ENCODE measurements around the gene ACP1. TPM values are rescaled to one million over a fixed set of nuclear protein-coding genes. Genes with fewer than 3 reads are reported as not detected.

ACP1 gene
- total RNA-seq, 6 donors from 2014 or later, result 34.7 to 113 (median 73.7) TPM

- H3K9me3 ChIP-seq, result no peaks in the 10 kb centered on the region
These were observed 20.2 kb upstream of the ACP1 start for GRCh38 chr2:244547-244946.

DNA sequence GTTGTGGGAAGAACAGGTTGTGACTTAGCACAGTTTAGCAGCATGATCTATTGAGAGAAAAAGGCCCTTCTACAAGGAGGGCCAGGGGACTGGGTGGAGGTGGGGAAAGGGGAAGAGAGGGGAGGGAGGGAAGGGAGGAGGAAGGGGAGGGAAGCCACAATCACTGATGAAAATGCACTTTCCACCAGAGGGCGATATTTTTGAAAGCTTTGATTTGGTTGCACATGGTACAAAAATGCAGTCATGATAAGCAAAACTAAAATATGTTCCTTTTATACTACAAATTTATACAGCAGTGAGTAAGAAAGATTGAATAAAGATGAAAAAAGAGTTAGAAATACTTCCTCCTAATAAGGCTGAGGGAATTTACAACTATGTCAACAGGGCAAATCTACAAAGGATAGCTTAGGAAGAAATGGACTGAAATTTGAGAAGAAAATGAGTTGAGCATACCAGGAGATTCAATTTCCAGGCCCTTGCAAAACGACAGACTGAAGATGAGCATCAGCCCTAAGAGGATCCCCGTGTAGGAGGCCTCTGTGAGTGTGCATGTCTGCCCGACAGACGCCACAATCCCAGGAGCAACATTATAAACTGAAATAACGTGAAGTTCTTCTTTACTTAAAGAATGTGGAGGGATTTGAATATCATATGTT, 18.1 kb upstream of the ACP1 start:
- H3K9me3 ChIP-seq, result no peaks in the 10 kb centered on the region
- 59 to 62% methylated on average over 6 of the region's 6 CpGs for WGBS, 2 donors
- no peak for DNase-seq
- ATAC-seq (ENCODE audit: low FRiP score in 2 of 2), result peak in 1 of 2 donors; percentile 51
- peaks cover 0 to 33% (median 15%) of the 10 kb centered on the region in 4 donors for H3K36me3 ChIP-seq
- no peak for TF ChIP-seq POLR2A (IDR thresholded peaks at IDR 0.05)
- TF ChIP-seq POLR2AphosphoS5 (IDR thresholded peaks at IDR 0.05), result no peak
- TF ChIP-seq, protein P1, sequence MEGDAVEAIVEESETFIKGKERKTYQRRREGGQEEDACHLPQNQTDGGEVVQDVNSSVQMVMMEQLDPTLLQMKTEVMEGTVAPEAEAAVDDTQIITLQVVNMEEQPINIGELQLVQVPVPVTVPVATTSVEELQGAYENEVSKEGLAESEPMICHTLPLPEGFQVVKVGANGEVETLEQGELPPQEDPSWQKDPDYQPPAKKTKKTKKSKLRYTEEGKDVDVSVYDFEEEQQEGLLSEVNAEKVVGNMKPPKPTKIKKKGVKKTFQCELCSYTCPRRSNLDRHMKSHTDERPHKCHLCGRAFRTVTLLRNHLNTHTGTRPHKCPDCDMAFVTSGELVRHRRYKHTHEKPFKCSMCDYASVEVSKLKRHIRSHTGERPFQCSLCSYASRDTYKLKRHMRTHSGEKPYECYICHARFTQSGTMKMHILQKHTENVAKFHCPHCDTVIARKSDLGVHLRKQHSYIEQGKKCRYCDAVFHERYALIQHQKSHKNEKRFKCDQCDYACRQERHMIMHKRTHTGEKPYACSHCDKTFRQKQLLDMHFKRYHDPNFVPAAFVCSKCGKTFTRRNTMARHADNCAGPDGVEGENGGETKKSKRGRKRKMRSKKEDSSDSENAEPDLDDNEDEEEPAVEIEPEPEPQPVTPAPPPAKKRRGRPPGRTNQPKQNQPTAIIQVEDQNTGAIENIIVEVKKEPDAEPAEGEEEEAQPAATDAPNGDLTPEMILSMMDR (IDR thresholded peaks at IDR 0.05), result peak in 5 of 6 experiments; percentile 42 to 60 (median 52)
- no peak for TF ChIP-seq EP300 (IDR thresholded peaks at IDR 0.05)
- no peak overlapping the region for H3K4me3 ChIP-seq
- peaks cover 0 to 6% (median 0%) of the 10 kb centered on the region in 4 donors for H3K4me1 ChIP-seq
- no peaks in the 10 kb centered on the region for H3K27me3 ChIP-seq
- no peak overlapping the region for H3K27ac ChIP-seq

More at GRCh38 chr2:244547-244946, 20.2 kb upstream of the ACP1 start:
- DNase-seq (no peak), ATAC-seq (ENCODE audit: low FRiP score in 2 of 2) (no peak)
- no peak overlapping the region for H3K27ac ChIP-seq
- no peaks in the 10 kb centered on the region for H3K27me3 ChIP-seq
- H3K36me3 ChIP-seq, result peaks cover 2 to 47% (median 16%) of the 10 kb centered on the region in 4 donors
- no peak overlapping the region for H3K4me3 ChIP-seq
- 92 to 95% methylated on average over 7 of the region's 7 CpGs for WGBS, 2 donors
- TF ChIP-seq POLR2A (IDR thresholded peaks at IDR 0.05) (no peak), EP300 (IDR thresholded peaks at IDR 0.05) (no peak), POLR2AphosphoS5 (IDR thresholded peaks at IDR 0.05) (no peak)
- TF ChIP-seq, protein P1 (IDR thresholded peaks at IDR 0.05), result no peak
- H3K4me1 ChIP-seq, result peaks cover 0 to 6% (median 0%) of the 10 kb centered on the region in 4 donors

DNA sequence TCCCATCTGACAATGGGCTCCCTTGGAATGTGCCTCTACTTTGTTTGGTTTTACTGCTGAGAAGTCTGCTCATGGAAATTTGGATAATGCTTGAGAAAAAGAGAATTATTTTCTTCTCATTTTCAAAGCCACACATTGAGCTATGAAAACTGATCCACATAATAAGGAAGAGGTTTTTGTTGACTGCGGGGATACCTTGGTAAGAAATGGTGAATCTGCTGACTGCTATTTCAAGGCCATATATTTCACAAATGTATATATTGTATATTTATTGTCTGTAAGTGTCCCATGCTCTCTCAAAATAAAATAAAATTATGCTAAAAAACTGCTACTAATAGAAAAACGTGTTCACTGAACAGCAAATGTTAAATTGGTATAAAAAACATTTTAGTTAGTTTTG, 16.0 kb upstream of the ACP1 start:
- no peaks in the 10 kb centered on the region for H3K9me3 ChIP-seq
- H3K27ac ChIP-seq, result no peak overlapping the region
- peaks cover 0 to 6% (median 0%) of the 10 kb centered on the region in 4 donors for H3K4me1 ChIP-seq
- no peak for DNase-seq
- H3K27me3 ChIP-seq, result no peaks in the 10 kb centered on the region
- 86 to 91% methylated on average over 2 of the region's 2 CpGs for WGBS, 2 donors
- no peak overlapping the region for H3K4me3 ChIP-seq
- no peak for ATAC-seq (ENCODE audit: low FRiP score in 2 of 2)
- H3K36me3 ChIP-seq, result peaks cover 0 to 19% (median 14%) of the 10 kb centered on the region in 4 donors
- TF ChIP-seq EP300 (IDR thresholded peaks at IDR 0.05) (no peak), POLR2AphosphoS5 (IDR thresholded peaks at IDR 0.05) (no peak)
- TF ChIP-seq, protein P1 (IDR thresholded peaks at IDR 0.05), result no peak

GRCh38 chr2:249538-250042, 15.2 kb upstream of the ACP1 start:
- Histone ChIP-seq H3K4me1 (peaks cover 0 to 6% (median 0%) of the 10 kb centered on the region in 4 donors), H3K36me3 (peaks cover 0 to 13% (median 10%) of the 10 kb centered on the region in 4 donors), H3K9me3 (no peaks in the 10 kb centered on the region), H3K27ac (no peak overlapping the region), H3K27me3 (no peaks in the 10 kb centered on the region), H3K4me3 (no peak overlapping the region)
- ATAC-seq (ENCODE audit: low FRiP score in 2 of 2) (no peak), DNase-seq (no peak)
- 90 to 92% methylated on average over 15 of the region's 15 CpGs for WGBS, 2 donors
- TF ChIP-seq POLR2A (IDR thresholded peaks at IDR 0.05), result no peak
- TF ChIP-seq, protein P1 (IDR thresholded peaks at IDR 0.05), result no peak

All from upper lobe of left lung (tissue), 6 donors.